Measurements from ENCODE around the gene TUBGCP6.

- TF ChIP-seq, protein P1, sequence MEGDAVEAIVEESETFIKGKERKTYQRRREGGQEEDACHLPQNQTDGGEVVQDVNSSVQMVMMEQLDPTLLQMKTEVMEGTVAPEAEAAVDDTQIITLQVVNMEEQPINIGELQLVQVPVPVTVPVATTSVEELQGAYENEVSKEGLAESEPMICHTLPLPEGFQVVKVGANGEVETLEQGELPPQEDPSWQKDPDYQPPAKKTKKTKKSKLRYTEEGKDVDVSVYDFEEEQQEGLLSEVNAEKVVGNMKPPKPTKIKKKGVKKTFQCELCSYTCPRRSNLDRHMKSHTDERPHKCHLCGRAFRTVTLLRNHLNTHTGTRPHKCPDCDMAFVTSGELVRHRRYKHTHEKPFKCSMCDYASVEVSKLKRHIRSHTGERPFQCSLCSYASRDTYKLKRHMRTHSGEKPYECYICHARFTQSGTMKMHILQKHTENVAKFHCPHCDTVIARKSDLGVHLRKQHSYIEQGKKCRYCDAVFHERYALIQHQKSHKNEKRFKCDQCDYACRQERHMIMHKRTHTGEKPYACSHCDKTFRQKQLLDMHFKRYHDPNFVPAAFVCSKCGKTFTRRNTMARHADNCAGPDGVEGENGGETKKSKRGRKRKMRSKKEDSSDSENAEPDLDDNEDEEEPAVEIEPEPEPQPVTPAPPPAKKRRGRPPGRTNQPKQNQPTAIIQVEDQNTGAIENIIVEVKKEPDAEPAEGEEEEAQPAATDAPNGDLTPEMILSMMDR (IDR thresholded peaks at IDR 0.05; ENCODE audit: poor library complexity), result no peak
- TF ChIP-seq EZH2 (IDR thresholded peaks at IDR 0.05; ENCODE audit: borderline replicate concordance), result no peak
Observed at GRCh38 chr22:50185375-50186087, 59.3 kb downstream of the TUBGCP6 start, which contains the start of gene TRABD.

Measured in hepatocyte (in vitro differentiated cells).